ENCODE measurements around the gene INPP4B.

INPP4B gene

DNA sequence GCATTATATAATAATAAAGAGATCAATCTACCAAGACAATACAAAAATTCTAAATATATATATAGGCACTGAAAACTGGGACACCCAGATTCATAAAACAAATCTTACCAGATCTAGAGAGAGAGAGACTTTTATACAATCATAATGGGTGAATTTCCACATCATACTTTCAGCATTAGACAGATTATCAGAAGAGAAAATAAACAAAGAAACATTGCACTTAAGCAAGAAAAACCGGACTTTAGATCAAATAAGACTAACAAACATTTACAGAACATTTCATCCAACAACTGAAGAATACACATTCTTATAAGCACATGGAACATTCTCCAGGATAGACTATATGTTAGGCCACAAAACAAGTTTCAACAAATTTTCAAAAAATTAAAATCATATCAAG, 245.1 kb downstream of the INPP4B start:
- H3K4me1 Mint-ChIP-seq, result no peaks in the 10 kb centered on the region
- TF ChIP-seq, protein P1, sequence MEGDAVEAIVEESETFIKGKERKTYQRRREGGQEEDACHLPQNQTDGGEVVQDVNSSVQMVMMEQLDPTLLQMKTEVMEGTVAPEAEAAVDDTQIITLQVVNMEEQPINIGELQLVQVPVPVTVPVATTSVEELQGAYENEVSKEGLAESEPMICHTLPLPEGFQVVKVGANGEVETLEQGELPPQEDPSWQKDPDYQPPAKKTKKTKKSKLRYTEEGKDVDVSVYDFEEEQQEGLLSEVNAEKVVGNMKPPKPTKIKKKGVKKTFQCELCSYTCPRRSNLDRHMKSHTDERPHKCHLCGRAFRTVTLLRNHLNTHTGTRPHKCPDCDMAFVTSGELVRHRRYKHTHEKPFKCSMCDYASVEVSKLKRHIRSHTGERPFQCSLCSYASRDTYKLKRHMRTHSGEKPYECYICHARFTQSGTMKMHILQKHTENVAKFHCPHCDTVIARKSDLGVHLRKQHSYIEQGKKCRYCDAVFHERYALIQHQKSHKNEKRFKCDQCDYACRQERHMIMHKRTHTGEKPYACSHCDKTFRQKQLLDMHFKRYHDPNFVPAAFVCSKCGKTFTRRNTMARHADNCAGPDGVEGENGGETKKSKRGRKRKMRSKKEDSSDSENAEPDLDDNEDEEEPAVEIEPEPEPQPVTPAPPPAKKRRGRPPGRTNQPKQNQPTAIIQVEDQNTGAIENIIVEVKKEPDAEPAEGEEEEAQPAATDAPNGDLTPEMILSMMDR (IDR thresholded peaks at IDR 0.05; ENCODE audit: unreplicated experiment in 3 of 3), result no peak
- no peak overlapping the region for H3K27ac Mint-ChIP-seq
- H3K36me3 Mint-ChIP-seq (ENCODE audit: low read depth), result no peaks in the 10 kb centered on the region
- peaks cover 33% of the 10 kb centered on the region for H3K9me3 Mint-ChIP-seq
- H3K27me3 Mint-ChIP-seq (ENCODE audit: low read depth), result no peaks in the 10 kb centered on the region
- no peak overlapping the region for H3K4me3 Mint-ChIP-seq

DNA sequence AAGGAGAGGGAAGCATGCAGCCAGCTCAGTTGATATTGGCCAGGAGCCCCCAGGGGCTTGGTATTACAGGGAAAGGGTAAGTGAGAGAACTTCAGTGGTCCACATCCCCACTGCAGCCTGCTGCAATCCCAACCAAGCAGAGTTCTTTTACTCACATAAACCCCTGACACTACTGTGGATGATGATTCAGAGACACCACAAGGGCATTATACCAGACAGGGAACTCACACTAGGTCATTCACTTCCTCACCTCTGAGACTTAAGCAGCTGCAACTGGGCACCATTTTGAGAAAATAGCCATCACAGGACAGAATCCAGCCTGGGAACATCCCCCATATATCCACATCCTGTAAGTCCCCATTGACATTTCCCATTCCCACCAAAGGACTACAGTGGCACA, 248.0 kb downstream of the INPP4B start:
- Mint-ChIP-seq H3K4me1 (no peaks in the 10 kb centered on the region), H3K9me3 (peaks cover 21% of the 10 kb centered on the region), H3K4me3 (no peak overlapping the region), H3K27me3 (ENCODE audit: low read depth) (no peaks in the 10 kb centered on the region), H3K27ac (no peak overlapping the region), H3K36me3 (ENCODE audit: low read depth) (no peaks in the 10 kb centered on the region)
- TF ChIP-seq, protein P1 (IDR thresholded peaks at IDR 0.05; ENCODE audit: unreplicated experiment in 3 of 3), result no peak

DNA sequence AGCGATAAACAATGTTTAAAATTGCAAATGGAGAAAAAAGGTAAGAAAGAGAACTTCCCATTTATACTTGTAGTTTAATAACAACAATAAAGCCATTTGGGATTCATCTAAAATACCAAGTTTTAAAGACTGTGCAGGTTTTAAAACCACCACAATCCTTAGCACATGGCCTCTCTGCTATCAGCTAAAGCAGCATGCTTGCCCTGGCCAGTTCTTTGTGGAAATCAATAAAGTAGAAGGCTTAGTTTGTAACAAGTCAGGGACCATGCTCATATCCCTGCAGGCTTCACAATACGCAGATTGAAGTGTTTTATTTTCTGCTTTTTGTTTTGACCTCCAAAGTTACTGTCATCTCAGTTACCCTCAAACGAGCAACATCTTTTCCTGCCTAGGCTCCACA, 249.5 kb downstream of the INPP4B start:
- no peak overlapping the region for H3K27ac Mint-ChIP-seq
- no peak overlapping the region for H3K4me3 Mint-ChIP-seq
- no peaks in the 10 kb centered on the region for H3K4me1 Mint-ChIP-seq
- peaks cover 10% of the 10 kb centered on the region for H3K9me3 Mint-ChIP-seq
- H3K36me3 Mint-ChIP-seq (ENCODE audit: low read depth), result no peaks in the 10 kb centered on the region
- TF ChIP-seq, protein P1 (IDR thresholded peaks at IDR 0.05; ENCODE audit: unreplicated experiment in 3 of 3), result no peak
- H3K27me3 Mint-ChIP-seq (ENCODE audit: low read depth), result no peaks in the 10 kb centered on the region

DNA sequence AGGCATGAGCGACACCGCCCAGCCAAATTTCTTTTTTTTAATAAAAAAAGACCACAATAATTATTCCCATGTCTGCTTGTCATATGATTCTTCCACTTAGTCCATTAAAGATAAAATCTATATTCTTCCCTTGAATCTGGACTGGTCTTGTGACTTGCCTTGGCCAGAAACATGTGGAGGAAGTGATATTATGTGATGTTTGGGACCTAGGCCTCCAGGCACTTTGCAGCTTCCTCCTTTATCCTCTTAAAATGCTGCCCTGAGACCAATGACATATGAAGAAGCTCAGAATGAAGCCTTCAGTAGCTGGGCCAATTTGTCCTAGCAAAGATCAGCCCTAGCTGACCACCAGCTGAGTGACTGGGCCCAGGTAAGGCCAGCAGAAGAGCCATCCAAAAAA, 250.0 kb downstream of the INPP4B start:
- H3K4me1 Mint-ChIP-seq, result no peaks in the 10 kb centered on the region
- no peak overlapping the region for H3K27ac Mint-ChIP-seq
- peaks cover 10% of the 10 kb centered on the region for H3K9me3 Mint-ChIP-seq

DNA sequence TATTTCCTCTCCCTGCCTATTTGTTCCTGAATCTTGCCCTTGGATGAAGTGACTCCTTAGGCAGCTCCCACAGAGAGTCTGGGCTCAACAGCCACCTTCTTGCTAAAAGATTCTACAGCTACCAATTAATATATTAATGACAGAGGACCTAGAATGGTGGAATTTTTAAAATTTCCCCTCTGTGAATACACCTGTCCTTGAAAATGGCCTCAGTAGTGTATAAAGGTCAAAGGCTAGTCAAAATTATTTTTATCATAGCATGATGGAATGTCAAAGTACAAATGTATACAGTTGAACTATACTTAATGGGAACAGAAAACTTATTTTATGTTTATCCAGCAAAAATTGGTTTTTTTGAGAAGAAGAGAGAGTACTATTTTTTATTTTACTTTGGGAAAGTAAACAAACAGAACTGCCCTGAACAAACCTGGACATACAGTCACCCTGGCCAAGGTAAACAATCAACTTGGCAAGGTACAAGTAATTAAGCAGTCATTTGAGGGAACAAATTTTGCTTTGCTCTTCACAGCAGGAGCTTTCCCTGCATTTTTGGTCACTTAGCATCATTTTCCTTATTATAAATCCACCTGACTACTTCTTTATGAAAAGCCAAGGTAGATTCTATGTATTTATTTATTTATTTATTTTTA, 250.8 kb downstream of the INPP4B start:
- Mint-ChIP-seq H3K27ac (no peak overlapping the region), H3K36me3 (ENCODE audit: low read depth) (no peaks in the 10 kb centered on the region), H3K4me1 (no peaks in the 10 kb centered on the region), H3K27me3 (ENCODE audit: low read depth) (no peaks in the 10 kb centered on the region), H3K9me3 (peaks cover 6% of the 10 kb centered on the region), H3K4me3 (no peak overlapping the region)
- TF ChIP-seq, protein P1 (IDR thresholded peaks at IDR 0.05; ENCODE audit: unreplicated experiment in 3 of 3), result no peak

More for the DNA sequence above, 250.0 kb downstream of the INPP4B start:
- TF ChIP-seq, protein P1 (IDR thresholded peaks at IDR 0.05; ENCODE audit: unreplicated experiment in 3 of 3), result no peak
- Mint-ChIP-seq H3K36me3 (ENCODE audit: low read depth) (no peaks in the 10 kb centered on the region), H3K27me3 (ENCODE audit: low read depth) (no peaks in the 10 kb centered on the region), H3K4me3 (no peak overlapping the region)

DNA sequence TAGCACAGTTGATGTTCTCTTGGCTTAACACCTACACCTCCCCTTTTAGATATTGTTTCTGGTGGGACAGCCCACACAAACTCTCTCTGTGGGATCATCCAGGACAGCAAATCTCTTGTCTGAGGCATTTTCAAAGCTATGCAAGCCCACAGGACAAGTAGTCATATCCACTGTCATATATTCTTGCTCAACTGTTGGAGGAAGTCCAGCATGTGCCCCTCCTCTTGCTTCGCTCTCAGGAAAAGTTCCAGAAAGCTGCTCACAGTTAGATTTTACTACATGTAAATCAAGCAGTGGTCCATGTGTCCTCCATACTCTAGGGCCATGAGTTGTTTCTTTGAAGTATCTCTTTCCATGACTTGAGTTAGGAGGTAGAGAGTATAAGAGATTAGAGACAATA, 260.7 kb downstream of the INPP4B start:
- H3K27ac Mint-ChIP-seq, result no peak overlapping the region
- H3K36me3 Mint-ChIP-seq (ENCODE audit: low read depth), result no peaks in the 10 kb centered on the region
- TF ChIP-seq, protein P1 (IDR thresholded peaks at IDR 0.05; ENCODE audit: unreplicated experiment in 3 of 3), result no peak
- H3K4me1 Mint-ChIP-seq, result peaks cover 17% of the 10 kb centered on the region
- no peaks in the 10 kb centered on the region for H3K9me3 Mint-ChIP-seq
- no peaks in the 10 kb centered on the region for H3K27me3 Mint-ChIP-seq (ENCODE audit: low read depth)
- H3K4me3 Mint-ChIP-seq, result no peak overlapping the region

Measured in nephron (organoid).